NCI-H345 treated with DMSO at 0.1 percent for 48 hours (cell line): ENCODE measurements around the gene EIF2AK3.
"Not testable (repeated sequence)": the region's sequence is repeated elsewhere in the genome, so short reads cannot be mapped to it uniquely, and the experiment has no call there.

Experiments
- DNase-seq: peaks from one replicate; lab custom pipeline; 2025; ENCODE audit not compliant: unreplicated experiment; lab: John Stamatoyannopoulos, UW

EIF2AK3 gene

DNA sequence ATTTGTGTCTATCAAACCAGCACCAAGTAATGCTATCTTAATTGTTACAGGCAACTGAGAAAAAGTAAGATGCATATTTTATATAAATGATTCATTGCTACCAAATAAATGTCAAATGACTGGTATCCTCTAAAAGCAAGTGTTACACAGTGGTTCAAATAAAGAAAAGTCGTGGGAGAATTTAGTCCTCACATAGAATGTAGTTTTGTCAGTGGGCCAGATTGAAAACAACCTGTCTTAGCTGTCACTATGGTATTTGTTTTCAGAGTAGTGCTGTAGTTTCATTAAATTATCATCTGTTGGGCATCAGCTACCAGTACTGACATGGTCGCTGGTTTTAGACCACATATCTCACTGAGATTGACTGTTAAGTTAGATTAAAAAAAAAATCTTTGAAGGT lies 10.2 kb upstream of the EIF2AK3 start:
- no peak for DNase-seq

DNA sequence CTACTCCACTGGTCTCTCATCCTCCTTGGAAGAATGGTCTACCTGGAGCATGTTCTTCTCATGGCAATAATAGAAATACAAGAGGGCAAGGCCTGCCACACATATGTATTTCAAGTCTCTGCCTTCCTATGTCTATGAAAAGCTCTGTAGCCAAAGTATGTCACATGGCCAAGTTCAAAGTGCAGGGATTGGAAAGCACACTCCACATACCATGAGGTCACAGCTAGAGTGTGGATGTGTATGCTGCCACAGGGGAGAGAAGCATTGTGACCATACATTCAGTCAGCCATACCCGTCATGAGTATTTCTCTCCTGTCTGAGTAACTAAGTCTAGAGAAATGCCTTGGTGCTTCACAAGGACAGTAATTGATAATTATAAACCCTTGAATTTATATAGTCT lies 8.8 kb upstream of the EIF2AK3 start:
- DNase-seq, result no peak

DNA sequence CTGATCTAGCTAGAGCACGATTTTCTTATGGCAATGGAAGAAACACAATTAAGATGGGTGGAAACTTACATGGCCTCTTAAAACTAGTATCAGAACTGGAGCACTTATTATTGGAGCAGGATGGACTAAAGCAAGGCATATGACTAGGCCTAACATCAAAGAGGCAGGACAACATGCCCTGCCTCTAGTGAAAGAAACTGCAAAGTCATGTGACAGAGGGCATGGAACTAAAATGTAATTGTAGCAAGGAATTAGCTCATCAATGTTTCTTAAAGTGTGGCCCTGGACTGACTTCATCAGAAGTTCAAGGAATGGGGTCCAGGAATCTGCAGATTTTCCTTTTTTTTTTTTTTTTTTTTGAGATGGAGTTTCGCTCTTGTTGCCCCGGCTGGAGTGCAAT lies 5.3 kb upstream of the EIF2AK3 start:
- no peak for DNase-seq

DNA sequence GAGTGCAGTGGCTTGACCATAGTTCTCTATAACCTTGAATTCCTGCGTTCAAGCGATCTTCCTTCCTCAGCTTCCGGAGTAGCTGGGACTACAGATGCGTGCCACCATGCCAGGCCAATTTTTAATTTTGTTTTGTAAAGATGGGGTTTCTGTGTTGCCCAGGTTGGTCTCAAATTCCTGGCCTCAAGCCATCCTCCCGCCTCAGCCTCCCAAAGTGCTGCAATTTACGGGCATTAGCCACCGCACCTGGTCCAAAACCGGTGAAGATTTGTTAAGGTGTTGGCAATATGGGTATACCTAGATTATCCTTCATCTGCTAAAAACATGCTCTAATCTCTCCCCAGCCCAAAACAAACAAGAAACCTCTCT lies 1.3 kb upstream of the EIF2AK3 start:
- DNase-seq, result no peak

DNA sequence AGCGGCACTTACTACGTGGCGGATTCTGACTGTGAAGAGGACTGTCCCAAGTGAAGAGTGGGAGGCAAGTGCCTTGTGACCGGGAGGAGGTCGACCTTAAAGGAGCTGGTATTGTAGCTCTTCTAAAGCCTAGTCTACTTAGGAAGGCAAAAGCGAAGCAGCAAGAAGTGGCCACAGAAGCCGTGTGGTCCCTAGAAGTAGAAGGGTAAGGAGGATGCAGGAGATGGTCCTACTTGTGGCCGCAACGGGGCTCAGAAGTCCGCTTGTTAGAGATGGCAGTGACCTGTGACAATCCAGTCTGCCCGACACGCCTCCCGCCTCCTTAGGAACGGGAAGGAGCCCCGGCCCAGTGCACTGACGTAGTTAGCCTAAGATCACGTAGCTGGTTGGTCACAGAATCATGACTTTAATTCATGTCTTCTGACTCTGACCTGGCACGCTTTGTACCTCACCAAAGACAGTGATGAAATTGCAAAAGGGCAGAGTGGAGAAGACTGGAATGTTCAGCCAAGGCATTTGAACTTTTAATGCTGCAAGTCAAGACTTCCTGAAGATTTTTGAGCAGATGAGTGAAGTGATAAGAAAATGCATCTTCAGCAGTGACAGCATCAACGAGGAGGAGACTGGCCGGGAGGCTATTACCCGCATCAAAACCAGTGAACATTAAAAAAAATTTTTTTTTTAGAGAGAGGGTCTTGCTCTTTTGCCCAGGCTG lies 749 bp upstream of the EIF2AK3 start:
- DNase-seq, result no peak

DNA sequence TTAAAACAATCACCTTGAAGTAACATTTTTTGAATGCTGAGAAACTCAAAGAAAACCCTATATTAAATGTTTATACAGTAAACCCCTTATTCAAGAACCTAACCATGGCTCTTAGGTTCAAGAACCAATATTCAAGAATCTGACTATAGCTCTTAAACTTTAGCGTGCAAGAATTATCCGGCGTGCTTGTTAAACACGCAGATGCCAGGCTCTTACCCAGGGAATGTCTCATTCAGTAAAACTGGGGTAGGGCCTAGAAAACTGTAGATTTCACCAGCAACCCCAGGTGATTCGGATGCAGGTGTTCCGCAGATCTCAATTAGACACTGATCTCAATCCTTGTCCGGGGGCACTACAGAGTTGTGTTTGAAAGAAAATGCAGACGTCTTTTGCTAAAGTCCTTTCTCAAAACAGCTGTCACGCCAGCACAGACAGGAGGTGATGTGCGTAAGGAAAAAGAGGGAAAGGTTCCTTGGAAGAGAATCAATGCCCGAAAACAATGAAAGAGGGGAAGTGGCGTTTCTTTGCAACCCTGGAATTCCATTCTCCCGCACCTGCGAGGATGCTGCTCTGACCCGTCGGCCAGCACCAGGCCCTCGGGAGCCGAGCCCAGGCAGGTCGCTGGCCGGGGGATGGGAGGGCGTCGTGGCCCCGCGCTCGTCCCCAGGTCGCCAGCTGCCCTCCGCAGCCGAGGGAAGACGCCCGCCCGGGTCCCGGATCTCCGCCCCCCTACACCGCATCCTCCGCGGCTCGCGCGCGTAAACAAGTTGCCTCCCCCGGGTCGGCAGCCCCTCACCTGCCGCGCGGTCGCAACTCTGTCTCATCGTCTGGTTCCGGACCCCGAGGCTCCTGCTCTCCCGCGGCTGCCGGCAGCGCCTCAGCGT lies 851 bp downstream of the EIF2AK3 start:
- DNase-seq, result no peak

DNA sequence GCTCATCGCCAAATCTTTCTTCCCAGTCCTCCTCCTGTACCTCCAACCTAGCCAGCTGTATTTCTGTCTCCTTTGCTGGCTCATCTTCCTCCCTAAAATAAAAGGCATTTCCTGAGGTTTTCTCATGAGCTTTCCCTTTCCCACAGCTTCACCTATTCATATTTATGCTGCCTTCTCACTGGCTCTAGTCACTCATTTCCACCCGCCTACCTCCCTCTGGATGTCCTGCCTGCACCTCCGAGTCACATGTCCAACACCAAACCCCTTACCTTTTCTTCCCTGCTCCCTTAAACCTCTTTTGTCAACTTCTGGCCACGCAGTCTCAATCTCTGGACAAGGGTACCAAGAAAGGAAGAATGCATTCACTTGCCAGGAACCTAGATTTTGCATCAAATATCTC lies 2.8 kb downstream of the EIF2AK3 start:
- no peak for DNase-seq

DNA sequence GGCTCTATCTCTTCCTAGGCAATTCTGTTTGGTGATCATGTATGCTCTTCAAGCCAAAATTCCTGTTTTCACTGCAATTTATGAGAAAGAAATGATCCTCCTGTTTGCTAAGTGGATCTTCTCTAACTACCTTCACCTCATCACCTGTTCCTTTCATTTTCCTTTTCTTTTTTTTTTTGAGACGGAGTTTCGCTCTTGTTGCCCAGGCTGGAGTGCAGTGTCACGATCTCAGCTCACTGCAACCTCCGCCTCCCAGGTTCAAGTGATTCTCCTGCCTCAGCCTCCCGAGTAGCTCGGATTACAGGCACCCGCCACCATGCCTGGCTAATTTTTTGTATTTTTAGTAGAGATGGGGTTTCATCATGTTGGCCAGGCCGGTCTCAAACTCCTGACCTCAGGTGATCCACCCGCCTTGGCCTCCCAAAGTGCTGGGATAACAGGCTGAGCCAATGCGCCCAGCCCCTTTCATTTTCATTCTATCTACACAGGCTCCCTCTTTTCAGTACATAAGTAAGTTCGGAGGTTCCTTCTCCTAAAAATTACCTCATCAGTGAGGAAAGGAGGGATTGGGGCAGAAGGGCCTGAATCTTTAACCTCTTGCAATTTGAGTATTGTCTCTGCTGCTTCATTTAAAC lies 3.3 kb downstream of the EIF2AK3 start:
- not testable (repeated sequence) for DNase-seq

DNA sequence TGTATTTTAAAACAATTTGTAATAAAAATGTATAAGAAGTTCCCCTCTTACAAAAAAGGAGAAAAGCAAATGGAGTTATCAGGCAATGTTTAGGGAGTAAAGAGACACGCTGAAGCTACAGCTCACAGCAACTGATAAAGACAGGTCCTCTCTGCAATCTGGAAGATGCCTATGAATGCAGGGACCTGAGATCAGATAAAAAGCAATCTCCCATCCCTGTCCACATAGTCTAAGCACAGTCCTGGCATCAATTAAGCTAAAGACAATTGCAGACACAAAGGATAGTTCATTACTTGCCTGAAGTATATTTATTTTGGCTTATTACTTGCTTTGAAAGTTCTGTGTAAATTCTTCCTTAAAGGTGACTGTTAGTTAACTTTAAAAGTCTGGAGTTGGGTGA lies 5.0 kb downstream of the EIF2AK3 start:
- DNase-seq, result no peak

DNA sequence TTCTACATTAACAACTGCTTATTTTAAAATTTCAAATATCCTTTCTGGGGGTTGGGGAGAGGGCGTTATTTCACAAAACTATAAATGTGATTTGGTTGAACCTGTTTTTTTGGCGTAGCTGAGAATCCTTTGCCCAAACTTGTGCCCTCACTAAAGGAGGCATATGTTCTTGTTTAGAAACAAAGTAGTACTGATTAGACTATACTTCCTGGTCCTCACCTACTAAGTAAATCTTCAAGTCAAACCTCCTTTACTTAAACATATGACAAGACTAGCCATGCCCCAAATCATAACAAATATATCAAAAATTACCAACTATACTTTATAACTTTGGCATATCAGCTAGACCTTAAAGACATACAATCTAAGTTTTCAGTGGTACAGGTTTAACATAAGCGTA lies 5.8 kb downstream of the EIF2AK3 start:
- DNase-seq, result no peak

DNA sequence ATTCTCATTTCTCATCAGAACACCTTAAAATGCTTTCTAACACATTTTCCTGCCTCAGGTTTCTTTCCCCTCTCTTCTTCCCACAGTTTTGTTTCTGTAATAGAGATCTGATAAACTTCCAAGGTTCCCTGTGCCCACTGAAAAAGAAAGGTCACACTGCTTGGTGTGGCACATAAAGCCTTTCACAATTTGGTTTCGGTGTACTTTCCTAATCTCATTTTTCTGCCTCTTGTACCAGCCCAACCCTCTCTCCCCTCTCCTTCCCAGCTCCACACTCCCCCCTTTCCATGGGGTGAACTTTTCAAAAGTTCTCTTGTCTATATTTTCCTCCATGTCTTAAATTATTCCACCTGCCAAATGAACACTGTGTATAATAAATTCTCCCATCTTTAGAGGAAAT lies 7.2 kb downstream of the EIF2AK3 start:
- DNase-seq, result no peak

DNA sequence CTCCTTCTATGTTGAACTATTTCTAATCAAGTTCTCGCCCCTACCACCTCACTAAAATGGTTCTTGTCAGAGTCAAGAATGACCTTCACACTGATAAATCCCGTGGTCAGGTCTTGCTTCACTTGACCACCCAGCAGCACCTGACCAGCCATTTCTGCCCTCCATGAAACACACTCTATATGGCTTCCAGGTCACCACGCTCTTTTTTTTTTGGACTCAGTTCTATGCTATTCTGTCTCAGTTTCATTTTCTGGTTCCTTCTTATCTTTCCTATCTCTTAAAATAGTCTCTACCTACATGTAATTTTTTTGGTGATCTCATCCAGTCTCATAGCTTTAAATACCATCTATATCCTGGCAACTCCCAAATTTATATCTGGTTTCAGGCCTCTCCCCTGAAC lies 11.4 kb downstream of the EIF2AK3 start:
- DNase-seq, result no peak

DNA sequence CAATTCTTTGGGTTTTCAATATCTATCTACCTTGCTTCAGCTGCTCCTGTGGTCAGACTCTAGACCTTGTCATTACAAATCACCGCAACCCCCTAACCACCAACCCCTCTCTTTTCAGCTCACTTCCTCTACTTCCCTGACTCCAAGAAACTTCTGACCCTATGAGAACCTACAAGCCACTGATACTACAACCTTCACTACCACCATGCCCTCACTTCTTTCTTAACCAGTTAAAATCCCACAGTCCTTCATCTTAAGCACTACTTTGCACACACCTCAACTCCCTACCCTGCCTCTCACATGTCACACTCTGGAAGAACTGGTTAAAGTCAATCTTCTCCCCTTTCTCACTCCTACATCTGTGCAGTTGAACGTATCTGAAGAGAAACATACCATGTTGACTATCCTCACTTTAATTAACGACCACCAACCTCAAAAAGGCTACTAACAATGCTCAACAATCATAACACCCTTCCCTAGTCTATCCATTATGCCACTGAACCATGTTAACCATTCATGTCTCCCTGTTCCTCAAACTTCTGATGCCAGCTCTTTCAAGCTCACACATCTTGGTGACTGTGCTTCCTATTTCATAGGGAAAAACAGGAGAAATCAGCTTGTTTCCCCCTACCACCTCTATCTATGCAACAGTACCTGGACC lies 12.6 kb downstream of the EIF2AK3 start:
- DNase-seq, result no peak

DNA sequence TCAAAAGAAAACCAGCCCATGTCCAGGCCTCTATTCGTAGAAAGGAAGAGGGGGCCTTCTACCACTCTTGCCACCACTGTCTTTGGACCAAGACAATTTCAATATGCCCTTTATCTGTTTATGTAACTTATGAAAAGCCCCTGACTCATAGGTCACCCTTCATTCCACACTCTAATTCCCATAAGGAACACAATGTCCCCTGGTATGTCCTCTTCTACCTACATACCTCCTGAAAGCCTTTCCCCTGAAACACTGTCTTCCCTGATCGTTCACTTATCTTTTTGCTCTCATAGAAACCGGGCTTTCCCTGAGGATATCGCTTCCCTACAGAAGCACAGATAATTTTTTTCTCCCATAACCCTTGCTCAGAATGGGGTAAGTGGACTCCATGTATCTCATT lies 13.3 kb downstream of the EIF2AK3 start:
- no peak for DNase-seq

DNA sequence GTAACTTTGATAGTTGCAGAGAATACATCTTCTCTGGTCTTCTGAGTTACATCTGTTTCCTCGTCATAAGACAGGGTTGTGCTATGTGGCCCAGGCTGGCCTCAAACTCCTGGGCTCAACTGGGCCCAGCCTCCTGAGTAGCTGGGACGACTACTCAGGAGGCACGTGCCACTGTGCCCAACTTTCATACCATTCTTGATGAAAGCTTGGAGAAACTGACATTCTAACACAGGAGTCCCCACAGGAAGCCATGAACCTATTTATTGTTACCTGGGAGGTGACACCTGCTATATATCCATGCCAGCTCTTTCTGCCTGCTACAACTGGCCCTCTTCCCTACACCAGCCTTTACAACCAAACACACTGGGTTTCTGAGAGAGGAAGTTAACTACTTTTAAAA lies 19.1 kb downstream of the EIF2AK3 start:
- no peak for DNase-seq

DNA sequence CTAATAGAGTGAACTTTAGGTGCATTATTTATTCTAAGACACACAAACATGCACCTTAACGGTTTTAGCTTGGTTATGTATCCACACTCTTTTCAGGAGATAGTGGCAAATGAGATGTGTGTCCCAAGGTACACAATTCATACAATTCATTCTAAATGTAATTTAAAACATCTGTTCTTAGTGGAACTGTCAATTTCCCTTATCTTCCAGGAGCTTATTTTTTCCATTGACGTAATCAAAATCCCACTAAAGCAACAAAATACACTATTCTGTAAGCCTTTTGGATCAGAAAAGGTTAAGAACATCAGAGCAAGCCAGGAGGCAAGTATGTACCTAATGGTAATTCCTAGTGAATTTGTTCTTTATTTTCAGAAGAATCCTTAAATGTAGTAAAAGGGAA lies 19.8 kb downstream of the EIF2AK3 start:
- DNase-seq, result no peak

DNA sequence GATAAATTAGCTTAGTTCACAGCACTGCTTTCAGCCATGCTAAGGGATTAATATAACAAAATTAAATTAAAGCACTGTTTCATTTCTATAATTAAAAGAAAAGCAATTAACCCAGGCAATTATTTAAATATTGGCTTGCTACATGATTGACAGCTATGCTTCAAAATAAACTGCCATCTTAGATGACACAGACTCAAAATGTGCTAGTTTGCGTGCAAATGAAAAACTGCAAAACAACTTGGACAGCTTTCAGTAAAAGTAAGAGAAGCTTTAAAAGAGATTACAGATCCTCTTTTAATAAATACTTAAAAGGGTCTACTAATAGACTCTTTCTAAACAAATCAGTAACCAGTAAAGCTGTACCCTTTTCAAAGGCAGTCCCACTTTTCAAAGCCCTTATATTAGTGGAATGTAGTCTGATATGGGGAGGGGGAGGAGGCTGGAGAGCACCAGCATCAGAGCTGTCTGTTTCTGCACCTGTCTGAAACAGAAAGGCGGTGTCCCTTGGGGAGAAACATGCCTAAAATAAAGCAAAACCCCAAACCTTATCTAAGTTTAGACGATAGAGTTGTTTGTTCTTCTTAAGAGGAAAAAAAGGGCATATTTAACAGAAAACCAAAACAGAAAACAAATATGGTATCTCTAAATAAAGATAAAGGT lies 20.8 kb downstream of the EIF2AK3 start:
- no peak for DNase-seq

DNA sequence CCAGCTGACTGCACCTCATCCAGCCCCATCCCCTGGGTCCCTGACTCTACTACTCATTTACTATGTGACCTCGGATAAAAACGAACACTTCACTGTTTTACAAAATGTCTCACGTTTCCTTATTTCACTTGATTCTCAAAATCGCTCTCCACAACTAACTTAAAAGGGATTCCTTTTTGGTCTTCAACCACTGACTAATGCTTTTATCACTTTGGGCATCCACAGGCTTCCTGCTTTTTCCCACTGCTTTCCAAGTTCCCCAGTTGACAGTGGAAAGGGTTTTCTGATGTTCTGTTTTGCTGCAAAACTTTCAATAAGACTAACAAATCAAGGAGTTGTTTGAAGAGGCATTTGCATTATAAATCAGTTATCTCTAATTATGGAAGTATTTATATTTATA lies 24.1 kb downstream of the EIF2AK3 start:
- no peak for DNase-seq

DNA sequence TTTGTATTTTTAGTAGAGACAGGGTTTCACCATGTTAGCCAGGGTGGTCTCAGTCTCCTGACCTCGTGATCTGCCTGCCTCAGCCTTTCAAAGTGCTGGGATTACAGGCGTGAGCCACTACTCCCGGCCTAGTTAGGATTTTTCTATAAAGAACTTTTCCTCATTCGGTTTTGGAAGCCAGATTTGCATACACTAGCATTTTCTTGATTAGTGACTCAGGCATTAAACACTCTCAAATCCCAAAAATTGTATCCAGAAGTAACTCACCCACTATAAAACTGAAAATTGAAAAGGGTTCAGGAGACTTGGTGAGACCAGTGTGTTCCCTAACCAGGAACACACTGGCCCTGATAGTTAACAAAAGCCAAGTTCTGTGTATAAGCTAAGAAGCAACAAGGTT lies 25.2 kb downstream of the EIF2AK3 start:
- DNase-seq, result no peak

DNA sequence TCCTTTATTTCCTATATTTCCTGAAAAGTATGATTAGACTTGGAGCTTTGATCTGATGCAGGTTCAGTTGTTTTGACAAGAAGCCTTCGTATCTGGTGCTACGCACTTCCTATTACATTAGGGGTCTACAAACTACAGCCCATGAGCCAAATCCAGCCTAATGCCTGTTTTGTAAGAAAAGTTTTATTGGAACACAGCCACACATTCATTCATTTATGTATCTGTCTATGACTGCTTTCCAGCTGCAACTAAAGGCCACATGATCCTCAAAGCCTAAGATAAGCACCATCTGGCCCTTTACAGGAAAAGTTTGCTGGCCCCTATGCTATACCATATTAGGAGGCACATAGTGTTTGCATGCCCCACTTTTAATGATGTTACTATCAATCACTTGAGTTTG lies 26.0 kb downstream of the EIF2AK3 start:
- no peak for DNase-seq

DNA sequence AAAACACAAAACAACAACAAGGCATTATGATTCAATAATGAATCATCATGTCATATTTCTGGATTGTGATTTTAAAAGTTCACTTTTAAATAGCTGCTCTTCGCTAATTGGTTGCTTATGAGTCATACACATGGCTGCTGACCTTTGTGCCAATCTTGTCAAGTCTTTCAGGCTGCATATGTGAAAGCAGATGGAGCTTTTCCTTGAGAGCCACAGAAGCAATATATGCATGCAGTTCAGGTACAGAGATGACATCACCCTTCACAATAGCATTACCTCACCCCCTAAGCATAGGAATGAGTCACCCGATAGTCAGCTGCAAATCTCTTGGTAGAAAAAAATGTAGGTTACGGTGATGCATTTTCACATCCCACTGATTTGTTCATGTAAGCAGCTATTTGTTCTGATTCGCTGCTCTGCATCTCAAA lies 27.2 kb downstream of the EIF2AK3 start:
- peak; percentile 33 for DNase-seq
